NT2/D1 (cell line): ENCODE measurements around the gene EXOC3L2.

Experiments
- SUZ12 ChIP-seq: IDR thresholded peaks from 2 replicates; pipeline ENCODE4 v1.6.1; 2011; ENCODE audit not compliant: insufficient read length, insufficient read depth; ENCODE audit errors: extremely low read depth
- YY1 ChIP-seq: IDR thresholded peaks from 2 replicates; pipeline ENCODE4 v1.6.1; 2011; ENCODE audit not compliant: insufficient read length, insufficient read depth
- ZNF274 ChIP-seq: IDR thresholded peaks from 2 replicates; pipeline ENCODE4 v1.6.1; 2011; ENCODE audit warnings: mild to moderate bottlenecking, low read depth, low read length

DNA sequence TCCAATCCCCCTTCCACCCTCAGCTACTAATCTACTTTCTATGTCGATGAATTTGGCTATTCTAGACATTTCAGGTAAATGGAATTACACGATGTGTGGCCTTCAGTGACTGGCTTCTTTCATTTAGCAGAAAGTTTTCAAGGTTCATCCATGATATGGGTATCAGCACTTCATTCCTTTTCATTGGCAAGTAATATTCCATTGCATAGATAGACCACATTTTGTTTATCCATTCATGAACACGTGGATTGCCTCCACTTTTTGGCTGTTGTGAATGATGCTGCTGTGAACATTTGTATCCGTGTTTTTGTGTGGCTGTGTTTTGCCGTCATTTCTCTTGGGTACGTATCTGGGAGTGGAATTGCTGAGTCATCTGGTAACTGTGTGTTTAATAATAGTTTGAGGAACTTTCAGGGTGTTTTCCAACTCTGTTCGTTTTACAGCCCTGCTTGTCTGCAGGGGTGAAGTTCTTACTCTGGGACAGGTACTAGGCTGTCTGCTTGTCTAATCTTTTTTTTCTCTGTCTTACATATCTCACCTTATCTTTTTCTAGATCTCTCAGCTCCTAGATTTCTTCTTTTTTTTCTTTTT lies 38.3 kb upstream of the EXOC3L2 start:
- TF ChIP-seq ZNF274 (no peak), YY1 (no peak), SUZ12 (no peak)
